ENCODE measurements around the gene MED27. TPM values are rescaled to one million over a fixed set of nuclear protein-coding genes. Genes with fewer than 3 reads are reported as not detected.

Gene MED27
- total RNA-seq, 1 experiment from 2014 or later = 24.4 TPM

- Histone ChIP-seq H3K27me3 (ENCODE audit: control insufficient read depth, insufficient read depth, low read length) (no peaks in the 10 kb centered on the region), H3K36me3 (ENCODE audit: control insufficient read depth, insufficient read depth, low read length) (no peaks in the 10 kb centered on the region), H3K27ac (ENCODE audit: low read length) (no peak overlapping the region), H3K4me3 (ENCODE audit: low read depth in 2 of 2, low read length in 2 of 2) (no peak overlapping the region), H3K4me1 (ENCODE audit: control insufficient read depth, insufficient read depth, low read length) (no peaks in the 10 kb centered on the region), H3K9me3 (ENCODE audit: control insufficient read depth, insufficient read depth, low read depth, low read length) (no peaks in the 10 kb centered on the region)
- POLR2A ChIA-PET = no interaction called here
- no TSS peak for BruUV-seq (replicated peaks)
- intact Hi-C loops (cut with micrococcal nuclease; ENCODE audit: unreplicated experiment) = no loop called here
- TF ChIP-seq TCF7L2 (IDR thresholded peaks at IDR 0.05; ENCODE audit: low read depth, low read length) (no peak), POLR2AphosphoS5 (IDR thresholded peaks at IDR 0.05; ENCODE audit: low read depth, low read length) (no peak), REST (IDR thresholded peaks at IDR 0.05; ENCODE audit: insufficient read depth in 1 of 2, low read depth in 2 of 2, low read length in 1 of 2) (no peak), SIN3A (IDR thresholded peaks at IDR 0.05; ENCODE audit: borderline replicate concordance, insufficient read depth, low read depth, low read length) (no peak)
- TF ChIP-seq, protein P1, sequence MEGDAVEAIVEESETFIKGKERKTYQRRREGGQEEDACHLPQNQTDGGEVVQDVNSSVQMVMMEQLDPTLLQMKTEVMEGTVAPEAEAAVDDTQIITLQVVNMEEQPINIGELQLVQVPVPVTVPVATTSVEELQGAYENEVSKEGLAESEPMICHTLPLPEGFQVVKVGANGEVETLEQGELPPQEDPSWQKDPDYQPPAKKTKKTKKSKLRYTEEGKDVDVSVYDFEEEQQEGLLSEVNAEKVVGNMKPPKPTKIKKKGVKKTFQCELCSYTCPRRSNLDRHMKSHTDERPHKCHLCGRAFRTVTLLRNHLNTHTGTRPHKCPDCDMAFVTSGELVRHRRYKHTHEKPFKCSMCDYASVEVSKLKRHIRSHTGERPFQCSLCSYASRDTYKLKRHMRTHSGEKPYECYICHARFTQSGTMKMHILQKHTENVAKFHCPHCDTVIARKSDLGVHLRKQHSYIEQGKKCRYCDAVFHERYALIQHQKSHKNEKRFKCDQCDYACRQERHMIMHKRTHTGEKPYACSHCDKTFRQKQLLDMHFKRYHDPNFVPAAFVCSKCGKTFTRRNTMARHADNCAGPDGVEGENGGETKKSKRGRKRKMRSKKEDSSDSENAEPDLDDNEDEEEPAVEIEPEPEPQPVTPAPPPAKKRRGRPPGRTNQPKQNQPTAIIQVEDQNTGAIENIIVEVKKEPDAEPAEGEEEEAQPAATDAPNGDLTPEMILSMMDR (IDR thresholded peaks at IDR 0.05) = no peak
- DNase-seq (ENCODE audit: low read depth, low spot score) = no peak
- ATAC-seq = no peak
- in situ Hi-C loops (cut with HindIII; ENCODE audit: low pct_unique_long_range_greater_than_20kb, low sequenced_read_pairs) = no loop called here
- CTCF ChIA-PET = no interaction called here
These were observed 114.6 kb downstream of the MED27 start for GRCh38 chr9:131965103-131965502.

- ChIA-PET POLR2A (interaction anchor here (0.5 kb wide), 1 partner anchor 222 kb away, joined by 6 read pairs; no protein-coding TSS in a partner anchor), CTCF (no interaction called here)
- TSS peak; percentile 49 for BruUV-seq (replicated peaks)
- H3K4me1 ChIP-seq (ENCODE audit: control insufficient read depth, insufficient read depth, low read length) = no peaks in the 10 kb centered on the region
- H3K27me3 ChIP-seq (ENCODE audit: control insufficient read depth, insufficient read depth, low read length) = no peaks in the 10 kb centered on the region
- intact Hi-C loops (cut with micrococcal nuclease; ENCODE audit: unreplicated experiment) (no loop called here), in situ Hi-C loops (cut with HindIII; ENCODE audit: low pct_unique_long_range_greater_than_20kb, low sequenced_read_pairs) (no loop called here)
- no peaks in the 10 kb centered on the region for H3K9me3 ChIP-seq (ENCODE audit: control insufficient read depth, insufficient read depth, low read depth, low read length)
- DNase-seq (ENCODE audit: low read depth, low spot score) (no peak), ATAC-seq (no peak)
- no peak overlapping the region for H3K27ac ChIP-seq (ENCODE audit: low read length)
- no peak for TF ChIP-seq POLR2AphosphoS5 (IDR thresholded peaks at IDR 0.05; ENCODE audit: low read depth, low read length)
- no peak for TF ChIP-seq TCF7L2 (IDR thresholded peaks at IDR 0.05; ENCODE audit: low read depth, low read length)
- no peak for TF ChIP-seq SIN3A (IDR thresholded peaks at IDR 0.05; ENCODE audit: borderline replicate concordance, insufficient read depth, low read depth, low read length)
- no peak for TF ChIP-seq REST (IDR thresholded peaks at IDR 0.05; ENCODE audit: insufficient read depth in 1 of 2, low read depth in 2 of 2, low read length in 1 of 2)
- TF ChIP-seq, protein P1 (IDR thresholded peaks at IDR 0.05) = no peak
- no peaks in the 10 kb centered on the region for H3K36me3 ChIP-seq (ENCODE audit: control insufficient read depth, insufficient read depth, low read length)
- H3K4me3 ChIP-seq (ENCODE audit: low read depth in 2 of 2, low read length in 2 of 2) = no peak overlapping the region
These were observed 116.3 kb downstream of the MED27 start for GRCh38 chr9:131963072-131964030.

All from Panc1 (cell line).